C4-2B (cell line): Measurements from ENCODE around the gene BAG1.

Source experiments
- H3K27ac ChIP-seq: fragments of 450-650 bp; 2 replicates; pipeline ENCODE4 v1.5.1; 2017
- ZFX ChIP-seq: fragments of 450-650 bp; IDR thresholded peaks from 2 replicates; pipeline ENCODE4 v1.6.1; 2017
- TF ChIP-seq, protein P1 (sequence below): fragments of 450-650 bp; conservative IDR thresholded peaks from 2 replicates; pipeline ENCODE4 v1.5.1; 2017; ENCODE audit warnings: mild to moderate bottlenecking

BAG1 gene

DNA sequence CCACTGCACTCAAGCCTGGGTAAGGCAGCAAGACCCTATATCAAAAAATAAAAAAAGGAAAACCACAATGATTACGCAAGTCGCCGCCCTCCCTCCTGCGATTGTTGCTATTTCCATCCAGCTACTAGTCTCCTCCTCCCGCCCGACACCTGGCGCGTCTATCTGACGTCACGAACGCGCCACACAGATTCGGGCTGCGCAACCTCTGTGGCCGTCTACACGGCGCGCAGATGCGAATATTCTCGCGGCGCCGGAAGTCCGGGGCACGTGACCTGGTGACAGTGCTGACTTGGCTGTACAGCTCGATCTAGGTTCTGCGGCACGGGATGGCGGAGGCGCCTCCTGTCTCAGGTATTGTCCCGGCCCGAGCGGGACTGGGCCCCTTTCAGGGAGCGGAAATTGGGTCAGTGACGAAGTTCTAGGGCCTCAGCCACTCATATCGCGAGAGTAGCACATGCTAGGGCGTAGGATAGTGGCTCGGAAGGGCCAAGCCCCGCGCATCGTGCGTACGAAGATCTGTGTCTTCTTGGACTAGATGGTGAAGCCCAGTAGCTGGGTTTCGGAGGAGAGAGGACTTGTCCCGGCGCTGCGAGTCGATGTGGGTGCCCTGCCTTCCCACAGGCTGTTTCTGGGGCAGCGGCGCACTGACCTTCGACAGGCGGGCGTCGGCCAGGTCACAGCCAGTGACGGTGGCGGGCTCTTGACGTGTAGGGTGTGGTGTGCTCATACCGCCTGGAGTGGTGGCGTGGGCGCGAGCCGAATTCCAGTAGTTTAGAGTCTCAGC lies 25.9 kb upstream of the BAG1 start, which contains the start of gene NFX1:
Gene NFX1, plus strand, starts transcription at position 270 of the 784 bp plus-strand sequence. Its CDS starts 57 bp downstream, at position 327.
- TF ChIP-seq ZFX = peak; percentile 46; the same call in 1 of the 2 replicates
- TF ChIP-seq, protein P1, sequence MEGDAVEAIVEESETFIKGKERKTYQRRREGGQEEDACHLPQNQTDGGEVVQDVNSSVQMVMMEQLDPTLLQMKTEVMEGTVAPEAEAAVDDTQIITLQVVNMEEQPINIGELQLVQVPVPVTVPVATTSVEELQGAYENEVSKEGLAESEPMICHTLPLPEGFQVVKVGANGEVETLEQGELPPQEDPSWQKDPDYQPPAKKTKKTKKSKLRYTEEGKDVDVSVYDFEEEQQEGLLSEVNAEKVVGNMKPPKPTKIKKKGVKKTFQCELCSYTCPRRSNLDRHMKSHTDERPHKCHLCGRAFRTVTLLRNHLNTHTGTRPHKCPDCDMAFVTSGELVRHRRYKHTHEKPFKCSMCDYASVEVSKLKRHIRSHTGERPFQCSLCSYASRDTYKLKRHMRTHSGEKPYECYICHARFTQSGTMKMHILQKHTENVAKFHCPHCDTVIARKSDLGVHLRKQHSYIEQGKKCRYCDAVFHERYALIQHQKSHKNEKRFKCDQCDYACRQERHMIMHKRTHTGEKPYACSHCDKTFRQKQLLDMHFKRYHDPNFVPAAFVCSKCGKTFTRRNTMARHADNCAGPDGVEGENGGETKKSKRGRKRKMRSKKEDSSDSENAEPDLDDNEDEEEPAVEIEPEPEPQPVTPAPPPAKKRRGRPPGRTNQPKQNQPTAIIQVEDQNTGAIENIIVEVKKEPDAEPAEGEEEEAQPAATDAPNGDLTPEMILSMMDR = no peak
- H3K27ac ChIP-seq = peak within 1 kb of the TSS; percentile 95

DNA sequence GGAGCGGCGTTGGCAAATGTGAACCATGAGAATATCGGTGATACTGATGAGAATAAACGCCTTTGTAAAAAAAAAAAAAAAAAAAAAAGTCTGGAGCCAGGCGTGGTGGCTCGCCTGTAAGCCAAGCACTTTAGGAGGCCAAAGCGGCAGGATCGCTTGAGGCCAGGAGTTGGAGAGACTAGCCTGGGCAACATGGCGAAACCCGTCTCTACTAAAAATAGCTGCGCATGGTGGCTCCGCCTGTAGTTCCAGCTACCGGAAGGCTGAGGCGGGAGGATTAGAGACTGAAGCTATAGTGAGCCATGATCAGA lies 25.4 kb upstream of the BAG1 start:
- TF ChIP-seq ZFX = no peak
- TF ChIP-seq, protein P1 = no peak
- H3K27ac ChIP-seq = peak overlapping the region; percentile 95

DNA sequence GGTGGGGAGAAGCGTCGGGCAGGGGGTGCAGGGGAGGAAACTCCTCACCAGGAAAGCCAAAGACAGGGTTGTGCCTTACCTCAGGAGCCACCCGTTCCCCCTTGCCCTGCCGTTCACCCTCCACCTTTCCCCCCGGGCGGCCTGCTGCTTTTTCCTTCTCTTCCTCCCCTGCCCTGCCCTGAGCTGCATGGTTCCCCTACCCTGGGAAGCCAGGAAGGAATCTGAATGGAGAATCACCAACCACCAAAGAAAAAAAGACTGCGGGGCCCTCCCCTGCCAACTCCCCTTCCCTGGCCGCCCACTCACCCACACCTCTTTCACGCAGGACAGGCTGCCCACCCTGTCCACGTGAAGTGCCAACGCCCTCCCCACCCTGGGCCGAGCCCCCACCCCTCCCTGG lies 25.0 kb upstream of the BAG1 start:
- H3K27ac ChIP-seq = peak overlapping the region; percentile 95
- TF ChIP-seq ZFX = no peak
- TF ChIP-seq, protein P1 = no peak

DNA sequence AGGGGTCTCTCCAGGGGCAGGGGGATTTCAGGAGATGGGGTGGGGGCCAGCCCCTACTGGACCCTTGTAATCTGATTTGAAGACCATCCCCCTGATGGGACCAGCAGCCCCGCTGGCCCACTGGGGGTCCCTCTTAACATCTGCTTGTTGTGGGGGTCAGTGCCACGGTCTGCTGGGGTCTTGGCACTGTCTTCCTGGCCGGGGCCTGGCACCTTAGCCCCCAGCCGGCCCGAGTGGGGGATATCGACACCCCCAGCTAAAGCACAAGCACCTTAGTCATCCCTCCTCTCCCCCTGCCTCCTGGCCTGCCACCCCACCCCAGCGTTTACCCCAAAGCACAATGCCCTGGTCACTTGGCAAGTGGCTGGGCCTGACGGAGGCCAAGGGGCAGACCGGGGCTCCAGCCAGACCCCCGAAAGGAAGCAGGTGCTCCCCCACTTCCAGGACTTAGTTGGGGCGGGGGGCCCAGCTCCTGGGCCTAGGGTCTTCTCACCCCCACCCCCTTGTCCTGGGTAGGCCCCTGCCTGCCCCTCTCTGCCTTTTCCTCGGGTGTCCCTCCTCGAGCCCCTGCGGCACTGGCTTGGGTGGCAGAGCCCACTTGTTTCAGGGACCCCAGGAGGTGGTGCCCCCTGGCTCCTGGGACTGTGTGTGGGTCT lies 24.4 kb upstream of the BAG1 start:
- H3K27ac ChIP-seq = peak overlapping the region; percentile 95
- TF ChIP-seq ZFX = no peak
- TF ChIP-seq, protein P1 = no peak

DNA sequence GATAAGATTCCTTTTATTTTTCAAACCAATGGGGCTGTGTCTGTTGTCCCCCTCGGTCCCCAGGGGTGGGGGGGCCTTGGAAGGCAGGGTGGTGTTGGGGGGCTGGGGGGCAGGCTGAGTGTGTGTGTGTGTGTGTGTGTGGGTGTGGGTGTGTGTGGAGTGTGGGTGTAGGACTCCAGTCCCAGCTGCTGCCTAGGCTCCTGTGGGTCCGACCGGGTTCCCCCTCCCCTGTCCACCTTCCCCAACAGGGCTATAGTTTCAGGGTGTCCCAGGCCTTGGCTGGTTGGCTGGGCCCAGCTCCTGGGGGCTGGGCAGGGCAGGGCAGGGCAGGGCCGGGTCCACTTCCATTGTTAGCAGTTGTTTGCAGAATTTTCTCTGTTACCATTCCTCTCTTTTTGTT lies 23.7 kb upstream of the BAG1 start:
- TF ChIP-seq, protein P1 = no peak
- TF ChIP-seq ZFX = no peak
- H3K27ac ChIP-seq = no peak overlapping the region

DNA sequence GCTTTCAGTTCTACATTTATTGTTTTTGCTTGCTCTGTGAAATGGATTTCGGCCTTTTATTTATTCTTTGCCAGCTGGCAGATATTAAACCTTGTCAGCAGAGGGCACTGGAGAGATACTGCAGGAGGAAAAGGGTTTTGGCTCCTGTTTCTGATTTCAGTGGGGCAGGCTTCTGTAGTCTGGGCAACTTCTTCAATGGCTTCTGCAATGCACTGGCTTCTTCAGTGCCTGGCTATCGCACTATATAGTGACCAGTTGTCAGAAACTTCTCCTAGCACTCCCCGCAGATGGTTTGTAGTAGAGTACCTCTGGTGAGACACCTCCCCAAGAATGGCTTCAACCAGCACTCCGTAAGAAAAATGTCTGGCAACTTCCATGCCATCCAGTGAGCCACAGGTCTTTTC lies 22.6 kb upstream of the BAG1 start:
- TF ChIP-seq ZFX = no peak
- TF ChIP-seq, protein P1 = peak; percentile 92
- H3K27ac ChIP-seq = no peak overlapping the region

DNA sequence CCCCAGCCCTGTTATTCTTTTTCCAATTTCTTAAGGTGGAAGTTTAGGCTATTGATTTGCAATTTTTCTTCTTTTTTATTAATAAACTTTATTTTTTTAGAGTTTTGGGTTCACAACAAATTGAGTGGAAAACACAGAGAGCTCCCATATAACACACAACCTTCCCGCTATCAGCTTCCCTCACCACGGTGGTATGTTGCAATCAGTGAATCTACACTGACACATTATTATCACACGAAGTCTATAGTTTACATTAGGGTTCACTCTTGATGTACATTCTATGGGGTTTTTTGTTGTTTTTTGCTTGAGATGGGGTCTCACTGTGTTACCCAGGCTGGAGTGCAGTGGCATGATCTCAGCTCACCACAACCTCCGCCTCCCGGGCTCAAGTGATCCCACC lies 21.0 kb upstream of the BAG1 start:
- no peak overlapping the region for H3K27ac ChIP-seq
- TF ChIP-seq ZFX = no peak
- TF ChIP-seq, protein P1 = no peak
